Measurements from ENCODE around the gene MRM3. TPM values are rescaled to one million over a fixed set of nuclear protein-coding genes. Genes with fewer than 3 reads are reported as not detected.
"Not testable (repeated sequence)": the region's sequence is repeated elsewhere in the genome, so short reads cannot be mapped to it uniquely, and the experiment has no call there.

Gene MRM3
- total and polyA plus RNA-seq, 11 donors: 14.8 to 35.4 (median 18.3) TPM

GRCh38 chr17:830381-830780, 48.2 kb downstream of the MRM3 start:
- TF ChIP-seq POLR2A (IDR thresholded peaks at IDR 0.05) (no peak), CTCF (IDR thresholded peaks at IDR 0.05) (no peak)
- intact Hi-C loops (cut with DNase I): no loop called here
- peaks cover 0 to 7% (median 0%) of the 10 kb centered on the region in 12 donors for H3K9me3 ChIP-seq
- WGBS, 4 donors: 76 to 92% (median 83%) methylated on average over 19 of the region's 19 CpGs
- peaks cover 0 to 2% (median 0%) of the 10 kb centered on the region in 12 donors for H3K4me1 ChIP-seq
- H3K4me3 ChIP-seq: no peak overlapping the region
- ATAC-seq (no peak), DNase-seq (no peak)
- H3K27me3 ChIP-seq: no peaks in the 10 kb centered on the region
- H3K27ac ChIP-seq: no peak overlapping the region
- H3K36me3 ChIP-seq: peaks cover 0 to 4% (median 0%) of the 10 kb centered on the region in 9 donors

GRCh38 chr17:830950-831349, 48.8 kb downstream of the MRM3 start:
- ATAC-seq (no peak), DNase-seq (no peak)
- Histone ChIP-seq H3K9me3 (peaks cover 0 to 7% (median 0%) of the 10 kb centered on the region in 12 donors), H3K27me3 (no peaks in the 10 kb centered on the region), H3K4me3 (no peak overlapping the region), H3K27ac (no peak overlapping the region), H3K4me1 (peaks cover 0 to 3% (median 0%) of the 10 kb centered on the region in 12 donors), H3K36me3 (no peaks in the 10 kb centered on the region)
- 76 to 92% (median 81%) methylated on average over 7 of the region's 7 CpGs for WGBS, 4 donors
- intact Hi-C loops (cut with DNase I): no loop called here
- TF ChIP-seq POLR2A (IDR thresholded peaks at IDR 0.05) (no peak), CTCF (IDR thresholded peaks at IDR 0.05) (no peak)

GRCh38 chr17:834136-834535, 52.0 kb downstream of the MRM3 start:
- H3K27me3 ChIP-seq: no peaks in the 10 kb centered on the region
- no peaks in the 10 kb centered on the region for H3K36me3 ChIP-seq
- peaks cover 0 to 3% (median 0%) of the 10 kb centered on the region in 12 donors for H3K4me1 ChIP-seq
- ATAC-seq: no peak
- no peak for DNase-seq
- no peak overlapping the region for H3K4me3 ChIP-seq
- TF ChIP-seq POLR2A (IDR thresholded peaks at IDR 0.05) (no peak), CTCF (IDR thresholded peaks at IDR 0.05) (no peak)
- peaks cover 0 to 7% (median 0%) of the 10 kb centered on the region in 12 donors for H3K9me3 ChIP-seq
- WGBS, 4 donors: 96 to 98% (median 97%) methylated on average over 6 of the region's 6 CpGs
- intact Hi-C loops (cut with DNase I): no loop called here
- peak overlapping the region in 1 of 12 donors; percentile 69 for H3K27ac ChIP-seq

- peak overlapping the region in 2 of 12 donors; percentile 26 to 69 for H3K27ac ChIP-seq
- H3K4me1 ChIP-seq: peaks cover 0 to 3% (median 0%) of the 10 kb centered on the region in 12 donors
- no peaks in the 10 kb centered on the region for H3K36me3 ChIP-seq
- intact Hi-C loops (cut with DNase I): no loop called here
- ATAC-seq (peak in 2 of 4 donors; percentile 27 to 49), DNase-seq (no peak)
- no peaks in the 10 kb centered on the region for H3K27me3 ChIP-seq
- 46 to 68% (median 59%) methylated on average over 9 of the region's 9 CpGs for WGBS, 4 donors
- peaks cover 0 to 7% (median 0%) of the 10 kb centered on the region in 12 donors for H3K9me3 ChIP-seq
- TF ChIP-seq POLR2A (IDR thresholded peaks at IDR 0.05) (no peak), CTCF (IDR thresholded peaks at IDR 0.05) (no peak)
- H3K4me3 ChIP-seq: no peak overlapping the region
These were observed 53.1 kb downstream of the MRM3 start for GRCh38 chr17:835263-835662.

- H3K36me3 ChIP-seq; H3K9me3 ChIP-seq; H3K27me3 ChIP-seq; DNase-seq; H3K4me3 ChIP-seq; intact Hi-C loops (cut with DNase I); ATAC-seq; H3K4me1 ChIP-seq: not testable (repeated sequence)
- 46 to 90% (median 84%) methylated on average over 3 to 15 of the region's 27 CpGs for WGBS, 4 donors
- H3K27ac ChIP-seq: peak overlapping the region in 2 of 12 donors; percentile 26 to 69
These were observed 53.6 kb downstream of the MRM3 start for GRCh38 chr17:835721-836120.

All from heart left ventricle (tissue), 16 donors.